ENCODE data around the gene PRAME. TPM values are rescaled to one million over a fixed set of nuclear protein-coding genes. Genes with fewer than 3 reads are reported as not detected.
"Not testable (repeated sequence)": the region's sequence is repeated elsewhere in the genome, so short reads cannot be mapped to it uniquely, and the experiment has no call there.

The PRAME gene, protein sequence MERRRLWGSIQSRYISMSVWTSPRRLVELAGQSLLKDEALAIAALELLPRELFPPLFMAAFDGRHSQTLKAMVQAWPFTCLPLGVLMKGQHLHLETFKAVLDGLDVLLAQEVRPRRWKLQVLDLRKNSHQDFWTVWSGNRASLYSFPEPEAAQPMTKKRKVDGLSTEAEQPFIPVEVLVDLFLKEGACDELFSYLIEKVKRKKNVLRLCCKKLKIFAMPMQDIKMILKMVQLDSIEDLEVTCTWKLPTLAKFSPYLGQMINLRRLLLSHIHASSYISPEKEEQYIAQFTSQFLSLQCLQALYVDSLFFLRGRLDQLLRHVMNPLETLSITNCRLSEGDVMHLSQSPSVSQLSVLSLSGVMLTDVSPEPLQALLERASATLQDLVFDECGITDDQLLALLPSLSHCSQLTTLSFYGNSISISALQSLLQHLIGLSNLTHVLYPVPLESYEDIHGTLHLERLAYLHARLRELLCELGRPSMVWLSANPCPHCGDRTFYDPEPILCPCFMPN
- total RNA-seq (not detected), polyA plus RNA-seq (not detected)

DNA sequence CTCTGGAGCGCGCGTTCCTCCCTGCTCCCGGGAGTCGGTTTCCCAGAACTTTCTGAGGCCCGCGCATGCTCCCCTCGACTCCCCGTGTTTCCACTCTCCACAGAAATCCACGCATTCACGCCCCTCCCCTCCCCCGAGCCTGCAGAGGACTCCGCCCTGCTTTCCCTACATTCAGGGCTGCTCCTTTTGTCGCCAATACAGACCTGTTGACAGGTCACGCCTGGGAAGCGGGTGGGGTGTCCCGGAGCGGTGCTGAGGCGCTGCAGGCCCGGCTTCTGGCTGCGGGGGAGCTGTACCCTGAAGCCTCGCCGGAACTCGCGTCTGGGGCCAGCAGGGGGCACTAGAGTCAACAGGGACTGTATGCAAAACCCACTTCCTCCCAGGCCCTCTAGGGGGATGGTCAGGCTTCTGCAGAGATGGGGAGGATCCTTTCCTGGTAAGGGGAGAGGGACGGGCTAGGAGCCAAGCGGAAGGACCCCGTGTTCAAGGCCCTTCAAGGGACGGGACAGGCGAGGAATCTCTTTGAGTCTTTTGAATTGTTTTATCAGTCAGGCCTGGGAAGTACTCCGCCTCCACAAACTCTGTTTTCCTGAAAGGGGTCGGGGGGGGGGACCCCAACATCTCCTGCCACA is at the start of gene PRAME:
PRAME (minus strand) TSS at position 294 of the 632 bp plus-strand sequence. CDS start 2,433 bp downstream, outside the sequence.
- Mint-ChIP-seq H3K4me3 (no peak within 1 kb of the TSS), H3K27ac (no peak within 1 kb of the TSS)
- ATAC-seq (ENCODE audit: low read depth in 2 of 2), result peak in 1 of 2 donors; percentile 60

DNA sequence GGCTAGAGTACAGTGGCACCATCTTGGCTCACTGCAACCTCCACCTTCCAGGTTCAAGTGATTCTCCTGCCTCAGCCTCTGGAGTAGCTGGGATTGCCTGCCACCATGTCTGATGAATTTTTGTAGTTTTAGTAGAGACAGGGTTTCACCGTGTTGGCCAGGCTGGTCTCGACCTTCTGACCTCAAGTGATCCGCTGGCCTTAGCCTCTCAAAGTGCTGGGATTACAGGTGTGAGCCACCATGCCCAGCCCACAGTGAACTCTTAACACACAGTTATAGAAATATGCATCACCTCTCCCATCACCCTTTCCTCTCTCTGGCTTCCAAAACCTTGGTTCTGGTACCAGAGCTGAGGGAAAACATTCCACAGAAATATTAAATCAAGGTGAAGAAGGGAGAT is 49.0 kb upstream of the PRAME start:
- not testable (repeated sequence) for H3K27ac ChIP-seq (ENCODE audit: insufficient read depth, low read length, poor library complexity, severe bottlenecking); H3K36me3 Mint-ChIP-seq; DNase-seq; ATAC-seq (ENCODE audit: low read depth in 2 of 2); H3K4me3 Mint-ChIP-seq; H3K4me3 ChIP-seq (ENCODE audit: low read depth, low read length); H3K9me3 Mint-ChIP-seq; H3K4me1 Mint-ChIP-seq; H3K9me3 ChIP-seq (ENCODE audit: control insufficient read depth in 2 of 2, low read length in 2 of 2); H3K27ac Mint-ChIP-seq; H3K36me3 ChIP-seq (ENCODE audit: control insufficient read depth, insufficient read depth, low read length); H3K4me1 ChIP-seq (ENCODE audit: control insufficient read depth, insufficient read depth, low read length, poor library complexity, severe bottlenecking); H3K27me3 ChIP-seq (ENCODE audit: control insufficient read depth, insufficient read depth, low read length)
- peaks cover 16% of the 10 kb centered on the region for H3K27me3 Mint-ChIP-seq

More for the DNA sequence above, at the start of gene PRAME:
- Histone ChIP-seq H3K9me3 (ENCODE audit: control insufficient read depth in 2 of 2, low read length in 2 of 2) (no peaks in the 10 kb centered on the region), H3K36me3 (ENCODE audit: control insufficient read depth, insufficient read depth, low read length) (no peaks in the 10 kb centered on the region), H3K4me1 (ENCODE audit: control insufficient read depth, insufficient read depth, low read length, poor library complexity, severe bottlenecking) (no peaks in the 10 kb centered on the region), H3K27ac (ENCODE audit: insufficient read depth, low read length, poor library complexity, severe bottlenecking) (no peak within 1 kb of the TSS), H3K4me3 (ENCODE audit: low read depth, low read length) (no peak within 1 kb of the TSS), H3K27me3 (ENCODE audit: control insufficient read depth, insufficient read depth, low read length) (no peaks in the 10 kb centered on the region)
- H3K9me3 Mint-ChIP-seq, result no peaks in the 10 kb centered on the region
- peak; percentile 7 to 78 (median 42) for DNase-seq
- peaks cover 0 to 2% (median 0%) of the 10 kb centered on the region in 4 donors for H3K4me1 Mint-ChIP-seq
- H3K36me3 Mint-ChIP-seq, result no peaks in the 10 kb centered on the region
- no peaks in the 10 kb centered on the region for H3K27me3 Mint-ChIP-seq

GRCh38 chr22:22605074-22605404 is 46.0 kb upstream of the PRAME start:
- H3K27me3 ChIP-seq (ENCODE audit: control insufficient read depth, insufficient read depth, low read length), result no peaks in the 10 kb centered on the region
- H3K27me3 Mint-ChIP-seq, result peaks cover 16% of the 10 kb centered on the region
- DNase-seq (no peak), ATAC-seq (ENCODE audit: low read depth in 2 of 2) (no peak)
- H3K9me3 Mint-ChIP-seq, result peaks cover 0 to 2% (median 0%) of the 10 kb centered on the region in 7 donors
- no peaks in the 10 kb centered on the region for H3K36me3 Mint-ChIP-seq
- H3K4me3 Mint-ChIP-seq, result no peak overlapping the region
- peaks cover 0 to 4% (median 0%) of the 10 kb centered on the region in 4 donors for H3K4me1 Mint-ChIP-seq
- no peak overlapping the region for H3K27ac ChIP-seq (ENCODE audit: insufficient read depth, low read length, poor library complexity, severe bottlenecking)
- no peaks in the 10 kb centered on the region for H3K9me3 ChIP-seq (ENCODE audit: control insufficient read depth in 2 of 2, low read length in 2 of 2)
- H3K4me1 ChIP-seq (ENCODE audit: control insufficient read depth, insufficient read depth, low read length, poor library complexity, severe bottlenecking), result no peaks in the 10 kb centered on the region
- H3K36me3 ChIP-seq (ENCODE audit: control insufficient read depth, insufficient read depth, low read length), result no peaks in the 10 kb centered on the region
- H3K27ac Mint-ChIP-seq, result no peak overlapping the region
- H3K4me3 ChIP-seq (ENCODE audit: low read depth, low read length), result no peak overlapping the region

GRCh38 chr22:22604326-22605073 is 45.4 kb upstream of the PRAME start:
- DNase-seq, result no peak
- no peaks in the 10 kb centered on the region for H3K27me3 ChIP-seq (ENCODE audit: control insufficient read depth, insufficient read depth, low read length)
- H3K27ac Mint-ChIP-seq, result no peak overlapping the region
- H3K9me3 Mint-ChIP-seq, result peaks cover 0 to 2% (median 0%) of the 10 kb centered on the region in 7 donors
- peaks cover 16% of the 10 kb centered on the region for H3K27me3 Mint-ChIP-seq
- H3K9me3 ChIP-seq (ENCODE audit: control insufficient read depth in 2 of 2, low read length in 2 of 2), result no peaks in the 10 kb centered on the region
- H3K4me3 ChIP-seq (ENCODE audit: low read depth, low read length), result no peak overlapping the region
- H3K27ac ChIP-seq (ENCODE audit: insufficient read depth, low read length, poor library complexity, severe bottlenecking), result no peak overlapping the region
- peaks cover 0 to 4% (median 0%) of the 10 kb centered on the region in 4 donors for H3K4me1 Mint-ChIP-seq
- ATAC-seq (ENCODE audit: low read depth in 2 of 2), result no peak
- H3K4me3 Mint-ChIP-seq, result no peak overlapping the region
- no peaks in the 10 kb centered on the region for H3K36me3 ChIP-seq (ENCODE audit: control insufficient read depth, insufficient read depth, low read length)
- H3K36me3 Mint-ChIP-seq, result no peaks in the 10 kb centered on the region
- H3K4me1 ChIP-seq (ENCODE audit: control insufficient read depth, insufficient read depth, low read length, poor library complexity, severe bottlenecking), result no peaks in the 10 kb centered on the region

DNA sequence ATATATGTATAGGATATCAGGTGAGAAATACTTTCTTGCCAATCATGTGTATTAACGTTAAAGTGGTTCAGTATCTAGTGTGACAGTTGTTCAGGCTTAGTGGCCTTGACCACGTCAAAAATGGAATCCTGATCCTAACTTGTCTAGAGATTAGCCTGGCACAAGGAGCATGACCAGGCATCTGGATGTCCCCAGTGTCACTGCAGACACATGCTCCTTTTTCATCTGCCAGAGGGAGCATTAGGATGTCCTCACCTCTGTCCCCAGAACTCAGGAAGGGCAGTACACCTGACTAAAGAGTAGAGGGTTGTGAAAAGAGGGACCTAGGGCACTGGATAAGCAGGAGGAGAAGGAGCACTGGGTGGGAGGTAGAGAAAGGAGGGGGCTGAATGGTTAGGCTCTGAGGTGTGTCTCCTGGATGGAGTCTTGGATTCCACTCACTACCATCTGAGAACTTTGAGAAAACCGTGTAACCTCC is 44.4 kb upstream of the PRAME start:
- H3K36me3 Mint-ChIP-seq, result no peaks in the 10 kb centered on the region
- H3K36me3 ChIP-seq (ENCODE audit: control insufficient read depth, insufficient read depth, low read length), result no peaks in the 10 kb centered on the region
- ATAC-seq (ENCODE audit: low read depth in 2 of 2), result no peak

DNA sequence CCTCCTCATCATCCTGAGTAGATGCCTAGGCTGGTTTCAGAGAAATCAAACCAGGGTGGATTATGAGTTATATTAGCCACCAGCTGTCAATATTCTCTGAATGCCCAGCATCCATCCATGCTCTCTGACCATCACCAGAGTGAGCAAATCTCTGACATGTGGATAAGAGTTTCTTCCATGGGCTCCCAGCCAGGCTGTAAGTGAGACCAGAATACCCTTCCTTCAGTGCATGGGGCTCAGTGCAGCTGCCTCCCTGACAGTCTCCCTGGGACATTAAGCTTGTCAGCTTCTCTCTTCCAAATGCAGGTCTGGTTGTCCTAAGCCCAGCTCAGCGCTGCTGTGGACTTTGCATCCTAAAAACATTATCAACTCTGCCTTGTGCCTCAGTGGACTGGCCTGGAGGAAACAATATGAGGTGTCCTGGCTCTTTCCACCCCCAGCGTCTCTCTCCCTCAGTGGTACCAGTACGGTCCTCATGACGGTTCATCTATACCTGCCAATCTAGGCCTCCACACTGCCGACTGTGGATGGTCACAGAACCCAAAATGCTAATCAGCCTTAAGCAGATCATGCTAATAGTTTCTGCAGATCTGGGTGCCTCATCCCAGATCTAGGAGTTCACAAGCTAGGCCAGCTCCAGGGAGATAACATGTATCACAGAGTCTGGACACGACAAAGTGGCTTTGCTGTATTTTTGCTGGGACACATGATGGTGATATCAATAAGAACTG is 41.6 kb upstream of the PRAME start:
- H3K9me3 Mint-ChIP-seq, result peaks cover 0 to 3% (median 0%) of the 10 kb centered on the region in 7 donors
- no peak overlapping the region for H3K4me3 ChIP-seq (ENCODE audit: low read depth, low read length)
- H3K36me3 Mint-ChIP-seq, result no peaks in the 10 kb centered on the region
- H3K4me1 ChIP-seq (ENCODE audit: control insufficient read depth, insufficient read depth, low read length, poor library complexity, severe bottlenecking), result no peaks in the 10 kb centered on the region
- H3K4me1 Mint-ChIP-seq, result no peaks in the 10 kb centered on the region
- no peaks in the 10 kb centered on the region for H3K36me3 ChIP-seq (ENCODE audit: control insufficient read depth, insufficient read depth, low read length)
- DNase-seq (no peak), ATAC-seq (ENCODE audit: low read depth in 2 of 2) (no peak)
- no peaks in the 10 kb centered on the region for H3K27me3 ChIP-seq (ENCODE audit: control insufficient read depth, insufficient read depth, low read length)
- no peaks in the 10 kb centered on the region for H3K9me3 ChIP-seq (ENCODE audit: control insufficient read depth in 2 of 2, low read length in 2 of 2)
- H3K4me3 Mint-ChIP-seq, result no peak overlapping the region
- H3K27me3 Mint-ChIP-seq, result peaks cover 14% of the 10 kb centered on the region
- H3K27ac Mint-ChIP-seq, result no peak overlapping the region
- no peak overlapping the region for H3K27ac ChIP-seq (ENCODE audit: insufficient read depth, low read length, poor library complexity, severe bottlenecking)

More for the DNA sequence above, 44.4 kb upstream of the PRAME start:
- H3K27ac ChIP-seq (ENCODE audit: insufficient read depth, low read length, poor library complexity, severe bottlenecking), result no peak overlapping the region
- no peaks in the 10 kb centered on the region for H3K27me3 ChIP-seq (ENCODE audit: control insufficient read depth, insufficient read depth, low read length)
- H3K9me3 ChIP-seq (ENCODE audit: control insufficient read depth in 2 of 2, low read length in 2 of 2), result no peaks in the 10 kb centered on the region
- no peak overlapping the region for H3K4me3 ChIP-seq (ENCODE audit: low read depth, low read length)
- H3K9me3 Mint-ChIP-seq, result peaks cover 0 to 2% (median 0%) of the 10 kb centered on the region in 7 donors
- H3K4me3 Mint-ChIP-seq, result no peak overlapping the region
- H3K27ac Mint-ChIP-seq, result no peak overlapping the region
- no peak for DNase-seq
- H3K27me3 Mint-ChIP-seq, result peaks cover 16% of the 10 kb centered on the region
- H3K4me1 ChIP-seq (ENCODE audit: control insufficient read depth, insufficient read depth, low read length, poor library complexity, severe bottlenecking), result no peaks in the 10 kb centered on the region
- peaks cover 0 to 4% (median 0%) of the 10 kb centered on the region in 4 donors for H3K4me1 Mint-ChIP-seq

DNA sequence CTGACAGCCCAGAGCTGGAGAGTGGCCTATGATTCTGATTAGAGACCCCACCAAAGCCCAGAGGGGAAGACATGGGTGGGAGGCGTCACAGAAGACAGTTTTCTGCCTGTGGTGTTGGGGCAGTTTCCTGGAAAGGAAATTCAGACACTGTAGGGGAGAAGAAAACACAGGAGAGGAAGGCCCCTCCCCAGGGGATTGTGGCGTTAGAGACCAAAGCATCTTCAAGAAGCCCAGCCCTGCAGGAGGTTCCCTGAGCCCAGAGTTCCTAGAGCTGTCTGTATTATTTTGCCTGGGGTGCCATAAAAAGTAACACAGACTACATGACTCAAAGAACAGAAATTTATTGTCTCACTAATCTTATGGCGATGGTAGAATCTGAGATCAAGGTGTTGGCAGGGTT is 40.2 kb upstream of the PRAME start:
- Histone ChIP-seq H3K36me3 (ENCODE audit: control insufficient read depth, insufficient read depth, low read length) (no peaks in the 10 kb centered on the region), H3K27me3 (ENCODE audit: control insufficient read depth, insufficient read depth, low read length) (no peaks in the 10 kb centered on the region), H3K4me3 (ENCODE audit: low read depth, low read length) (no peak overlapping the region), H3K27ac (ENCODE audit: insufficient read depth, low read length, poor library complexity, severe bottlenecking) (no peak overlapping the region), H3K9me3 (ENCODE audit: control insufficient read depth in 2 of 2, low read length in 2 of 2) (no peaks in the 10 kb centered on the region), H3K4me1 (ENCODE audit: control insufficient read depth, insufficient read depth, low read length, poor library complexity, severe bottlenecking) (no peaks in the 10 kb centered on the region)
- peaks cover 16% of the 10 kb centered on the region for H3K27me3 Mint-ChIP-seq
- ATAC-seq (ENCODE audit: low read depth in 2 of 2), result no peak
- H3K36me3 Mint-ChIP-seq, result no peaks in the 10 kb centered on the region
- H3K9me3 Mint-ChIP-seq, result peaks cover 0 to 3% (median 0%) of the 10 kb centered on the region in 7 donors
- no peaks in the 10 kb centered on the region for H3K4me1 Mint-ChIP-seq
- H3K27ac Mint-ChIP-seq, result no peak overlapping the region
- no peak for DNase-seq
- H3K4me3 Mint-ChIP-seq, result no peak overlapping the region

All from CD4-positive, CD25-positive, alpha-beta regulatory T cell (primary cell).